ENCODE data around the gene MYO5A.

GRCh38 chr15:52357949-52358348 lies 170.7 kb downstream of the MYO5A start:
- TF ChIP-seq CTCF (IDR thresholded peaks at IDR 0.05) (no peak), EP300 (IDR thresholded peaks at IDR 0.05) (no peak), POLR2A (IDR thresholded peaks at IDR 0.05) (no peak)
